Stimulated activated CD4-positive, alpha-beta T cell treated with anti-CD3 and anti-CD28 coated beads, Interleukin-12 subunit alpha, Interleukin-12 subunit beta, amount 100 ng/mL, for 24 hours (primary cell): ENCODE results near the gene SRGAP3.

Source experiments
- DNase-seq, 2 experiments: peaks; one replicate each; pipeline ENCODE4 v3.0.0-alpha.2; 2020; ENCODE audit warnings: low read depth in 2 of 2

SRGAP3 gene

GRCh38 chr3:9116336-9116735, 133.1 kb downstream of the SRGAP3 start:
- no peak for DNase-seq

- DNase-seq: no peak
Observed at GRCh38 chr3:9115336-9115735, 134.1 kb downstream of the SRGAP3 start.

GRCh38 chr3:9113040-9113439, 136.4 kb downstream of the SRGAP3 start:
- no peak for DNase-seq

GRCh38 chr3:9111866-9112265, 137.6 kb downstream of the SRGAP3 start:
- no peak for DNase-seq

- no peak for DNase-seq
Observed at GRCh38 chr3:9111417-9111816, 138.0 kb downstream of the SRGAP3 start.

- no peak for DNase-seq
Observed at GRCh38 chr3:9110802-9111201, 138.6 kb downstream of the SRGAP3 start.

GRCh38 chr3:9110316-9110715, 139.1 kb downstream of the SRGAP3 start:
- no peak for DNase-seq

GRCh38 chr3:9109568-9109914, 139.9 kb downstream of the SRGAP3 start:
- no peak for DNase-seq

- DNase-seq: no peak
Observed at GRCh38 chr3:9108876-9109567, 140.4 kb downstream of the SRGAP3 start.

- DNase-seq: no peak
Observed at GRCh38 chr3:9107738-9108137, 141.7 kb downstream of the SRGAP3 start.

- DNase-seq: no peak
Observed at GRCh38 chr3:9105421-9105820, 144.0 kb downstream of the SRGAP3 start.

GRCh38 chr3:9104121-9104520, 145.3 kb downstream of the SRGAP3 start:
- no peak for DNase-seq

- DNase-seq: no peak
Observed at GRCh38 chr3:9102240-9102981, 147.0 kb downstream of the SRGAP3 start.

- no peak for DNase-seq
Observed at GRCh38 chr3:9101286-9101685, 148.2 kb downstream of the SRGAP3 start.

GRCh38 chr3:9100513-9100894, 148.9 kb downstream of the SRGAP3 start:
- no peak for DNase-seq

- DNase-seq: no peak
Observed at GRCh38 chr3:9099702-9100512, 149.5 kb downstream of the SRGAP3 start.

GRCh38 chr3:9098716-9099675, 150.4 kb downstream of the SRGAP3 start:
- DNase-seq: no peak

GRCh38 chr3:9097495-9097894, 152.0 kb downstream of the SRGAP3 start:
- DNase-seq: no peak

- DNase-seq: no peak
Observed at GRCh38 chr3:9091486-9092235, 157.8 kb downstream of the SRGAP3 start.

- no peak for DNase-seq
Observed at GRCh38 chr3:9088441-9089353, 160.7 kb downstream of the SRGAP3 start.
